HepG2 (cell line): Measurements from ENCODE around the gene ZNF844. TPM values are rescaled to one million over a fixed set of nuclear protein-coding genes. Genes with fewer than 3 reads are reported as not detected.

Experiments
- ATAC-seq: fragments of 200-7000 bp; cut with Tn5 transposase; 3 replicates; pipeline ENCODE4 v1.9.1; 2020; ENCODE audit warnings: mild to moderate bottlenecking, moderate library complexity
- BruUV-seq: library from RNA; stranded (reverse); fragments of 400-500 nt; replicated peaks from 2 replicates; lab custom pipeline; 2021; lab: Mats Ljungman, UMichigan
- CTCF ChIA-PET: fragments of 300-600 bp; formaldehyde crosslinking; extraction: SDS; loops from one replicate; lab custom pipeline; 2021; ENCODE audit warnings: low total read pairs, inconsistent platforms, low intra/inter-chr PET ratio; lab: Yijun Ruan, JAX
- POLR2A ChIA-PET: fragments of 350-600 bp; sonication (Branson Sonifier 250); formaldehyde crosslinking; loops from one replicate; lab custom pipeline; 2020; ENCODE audit warnings: antibody characterized with exemption, inconsistent platforms; lab: Yijun Ruan, JAX
- DNase-seq: peaks from one replicate; pipeline ENCODE4 v3.0.0-alpha.2; 2015; ENCODE audit warnings: low spot score
- FAIRE-seq: peaks from 3 replicates; lab custom pipeline; 2011; peaks lifted over from hg19 to GRCh38; lab: Jason Lieb, UNC
- H2AFZ ChIP-seq: one replicate; pipeline ENCODE4 v1.6.1; 2011; ENCODE audit warnings: low read length, inconsistent platforms
- H3K27ac ChIP-seq: fragments of 300-600 bp; 3 replicates; pipeline ENCODE4 v1.8.0; 2011; ENCODE audit warnings: mixed run types, mild to moderate bottlenecking, mixed read lengths, low read length, inconsistent platforms; ENCODE audit not compliant: insufficient read depth; ENCODE audit errors: extremely low read length
- H3K27me3 ChIP-seq, 2 experiments: fragments of 200-600 bp in 1 of 2; 2 replicates in 1 of 2; 3 replicates in 1 of 2; pipeline versions ENCODE4 v1.6.0 to v1.8.0; 2011; ENCODE audit warnings: low read length in 2 of 2, mild to moderate bottlenecking in 2 of 2, moderate library complexity in 2 of 2, inconsistent platforms in 1 of 2; ENCODE audit not compliant: insufficient read depth in 2 of 2, control insufficient read depth in 1 of 2
- H3K36me3 ChIP-seq, 2 experiments: fragments of 200-600 bp in 1 of 2; replicated peaks in 1 of 2; 2 replicates in 1 of 2; 3 replicates in 1 of 2; pipeline versions ENCODE4 v1.5.1 to v1.8.0; 2011; ENCODE audit warnings: low read length in 2 of 2, inconsistent platforms in 1 of 2; ENCODE audit not compliant: insufficient read depth in 2 of 2, control insufficient read depth in 1 of 2
- H3K4me1 ChIP-seq: 2 replicates; pipeline ENCODE4 v1.5.1; 2012; ENCODE audit warnings: low read length, inconsistent platforms; ENCODE audit not compliant: insufficient read depth
- H3K4me2 ChIP-seq: 2 replicates; pipeline ENCODE4 v1.6.0; 2011; ENCODE audit warnings: low read depth, low read length, inconsistent platforms
- H3K4me3 ChIP-seq, 3 experiments: fragments of 200-600 bp in 1 of 3; sonication (generic), shearing (Covaris generic) in 1 of 3; replicated peaks in 1 of 3; 2 replicates each; pipeline ENCODE4 v1.5.1; 2011 to 2016; ENCODE audit warnings: low read length in 3 of 3, inconsistent platforms in 2 of 3, low read depth in 2 of 3, mild to moderate bottlenecking in 2 of 3, control low read depth in 1 of 3, mixed read lengths in 1 of 3; ENCODE audit not compliant: insufficient read depth in 1 of 3
- H3K79me2 ChIP-seq: one replicate; pipeline ENCODE4 v1.6.1; 2011; ENCODE audit warnings: low read length, inconsistent platforms; ENCODE audit not compliant: insufficient read depth
- H3K9ac ChIP-seq: 2 replicates; pipeline ENCODE4 v1.6.0; 2011; ENCODE audit warnings: mild to moderate bottlenecking, low read depth, low read length, inconsistent platforms; ENCODE audit not compliant: insufficient read depth
- H3K9me3 ChIP-seq: 2 replicates; pipeline ENCODE4 v1.5.1; 2012; ENCODE audit warnings: mild to moderate bottlenecking, low read length
- H4K20me1 ChIP-seq: 2 replicates; pipeline ENCODE4 v1.6.0; 2011; ENCODE audit warnings: inconsistent platforms, mild to moderate bottlenecking, low read length, moderate library complexity; ENCODE audit not compliant: insufficient read depth
- ARID5B ChIP-seq: IDR thresholded peaks from 2 replicates; pipeline ENCODE4 v1.4.0; 2020; ENCODE audit warnings: mild to moderate bottlenecking, missing genetic modification reagents
- BCL6 ChIP-seq: IDR thresholded peaks from 2 replicates; pipeline ENCODE4 v1.6.1; 2016; ENCODE audit warnings: missing genetic modification reagents, missing compliant biosample characterization
- FOXA1 ChIP-seq, 2 experiments: fragments of 450-650 bp in 1 of 2; sonication (generic) in 1 of 2; formaldehyde crosslinking in 1 of 2; IDR thresholded peaks; 2 replicates each; pipeline versions ENCODE4 v1.4.0 to v1.6.1; 2016 to 2020; ENCODE audit warnings: missing genetic modification reagents in 1 of 2
- HDAC1 ChIP-seq: sonication (generic); formaldehyde crosslinking; IDR thresholded peaks from 2 replicates; pipeline ENCODE4 v1.5.1; 2020; ENCODE audit warnings: mild to moderate bottlenecking, missing genetic modification reagents
- HNRNPH1 ChIP-seq: fragments of 200-400 bp; formaldehyde crosslinking; optimal IDR thresholded peaks from 2 replicates; pipeline ENCODE3; 2017; ENCODE audit warnings: mild to moderate bottlenecking, low read depth, low read length
- ISL2 ChIP-seq: sonication (generic); formaldehyde crosslinking; IDR thresholded peaks from 2 replicates; pipeline ENCODE4 v1.5.0; 2020; ENCODE audit warnings: missing genetic modification reagents
- NCOA2 ChIP-seq: sonication (generic); formaldehyde crosslinking; IDR thresholded peaks from 2 replicates; pipeline ENCODE4 v1.8.0; 2022; ENCODE audit warnings: inconsistent platforms
- PHB2 ChIP-seq: fragments of 450-650 bp; IDR thresholded peaks from 2 replicates; pipeline ENCODE4 v1.6.1; 2018; ENCODE audit not compliant: partially characterized antibody
- PLSCR1 ChIP-seq: sonication (generic); formaldehyde crosslinking; IDR thresholded peaks from 2 replicates; pipeline ENCODE4 v1.5.0; 2020; ENCODE audit warnings: missing genetic modification reagents, mild to moderate bottlenecking, borderline replicate concordance
- RNF2 ChIP-seq: fragments of 450-650 bp; conservative IDR thresholded peaks from 2 replicates; pipeline ENCODE4 v1.6.1; 2016; ENCODE audit warnings: low read depth
- SOX13 ChIP-seq, 3 experiments: fragments of 450-650 bp in 1 of 3; sonication (generic) in 1 of 3; formaldehyde crosslinking in 1 of 3; IDR thresholded peaks in 2 of 3; conservative IDR thresholded peaks in 1 of 3; 2 replicates each; pipeline versions ENCODE4 v1.5.0 to v1.6.1; 2016 to 2020; ENCODE audit warnings: antibody characterized with exemption in 1 of 3, mild to moderate bottlenecking in 1 of 3, missing compliant biosample characterization in 1 of 3, missing genetic modification reagents in 1 of 3, moderate library complexity in 1 of 3
- TCF7 ChIP-seq: sonication (generic); IDR thresholded peaks from 2 replicates; pipeline ENCODE4 v1.6.1; 2016; ENCODE audit warnings: antibody characterized with exemption, low read depth
- ZIK1 ChIP-seq: sonication (generic); formaldehyde crosslinking; IDR thresholded peaks from 2 replicates; pipeline ENCODE4 v1.5.0; 2020; ENCODE audit warnings: mild to moderate bottlenecking, low read depth, missing genetic modification reagents, borderline replicate concordance
- ZNF18 ChIP-seq: sonication (generic); formaldehyde crosslinking; IDR thresholded peaks from 2 replicates; pipeline ENCODE4 v1.8.0; 2022; ENCODE audit warnings: mild to moderate bottlenecking, missing genetic modification reagents; ENCODE audit not compliant: insufficient replicate concordance
- ZNF703 ChIP-seq: sonication (generic); formaldehyde crosslinking; IDR thresholded peaks from 2 replicates; pipeline ENCODE4 v1.5.1; 2020; ENCODE audit warnings: missing genetic modification reagents, mild to moderate bottlenecking, moderate library complexity, borderline replicate concordance
- ZNF75D ChIP-seq: sonication (generic); formaldehyde crosslinking; IDR thresholded peaks from 2 replicates; pipeline ENCODE4 v1.8.1; 2023; ENCODE audit warnings: missing genetic modification reagents, mild to moderate bottlenecking, borderline replicate concordance
- WGBS: methylation state at CpG from one replicate; pipeline ENCODE4 v1.1.6; 2017; ENCODE audit warnings: low lambda C conversion rate; 5-methylcytosine and 5-hydroxymethylcytosine counted together
- in situ Hi-C: cut with HindIII; loops from 2 replicates; pipeline ENCODE4 v1.10.0; 2017; ENCODE audit warnings: low pct_unique_long_range_greater_than_20kb; ENCODE audit not compliant: extremely low pct_ligation_motif_present
- intact Hi-C: fragments of 100-400 bp; cut with micrococcal nuclease; formaldehyde crosslinking; loops from one replicate; pipeline ENCODE4 v1.10.0; 2022; ENCODE audit not compliant: unreplicated experiment
- polyA plus RNA-seq, 8 experiments: library from polyadenylated mRNA; depleted of rRNA in 3 of 8; stranded (reverse) in 7 of 8; unstranded in 1 of 8; fragments of >200 nt; fragmentation: Illumina TruSeq in 4 of 8; extraction: Trizol in 4 of 8; gene quantifications; 2 replicates each; pipeline versions ENCODE4 v1.2.1 to v1.2.3, GENCODE V29; 2011 to 2016; ENCODE audit warnings: low read depth in 4 of 8, missing spikeins in 1 of 8, mixed read lengths in 1 of 8; ENCODE audit not compliant: insufficient read depth in 1 of 8
- total RNA-seq, 5 experiments: library from RNA; depleted of rRNA; stranded (reverse); fragments of >200 nt; fragmentation: Illumina TruSeq; extraction: Trizol; gene quantifications; 2 replicates each; pipeline ENCODE4 v1.2.3, GENCODE V29; 2016; ENCODE audit warnings: low read depth in 1 of 5

ZNF844 gene
- total and polyA plus RNA-seq, 2 of the 13 experiments (the other 11 are each of a cell fraction or from before 2014, with no cell fraction given): 1.0 to 3.2 TPM

- TF ChIP-seq ZNF703 (no peak), HNRNPH1 (no peak)
- TF ChIP-seq, all 625 proteins: peak for 0
These were observed 49.3 kb upstream of the ZNF844 start (continued) for GRCh38 chr19:12015015-12015752.

- Histone ChIP-seq H3K9me3 (peaks cover 18% of the 10 kb centered on the region), H3K36me3 (peaks cover 4 to 20% of the 10 kb centered on the region in 2 experiments; a peak in 3 of 5 replicates), H4K20me1 (no peaks in the 10 kb centered on the region), H3K4me1 (peaks cover 17% of the 10 kb centered on the region), H2AFZ (no peak overlapping the region), H3K27me3 (no peaks in the 10 kb centered on the region), H3K79me2 (no peaks in the 10 kb centered on the region), H3K9ac (no peak overlapping the region), H3K4me3 (no peak overlapping the region)
- intact Hi-C loops (no loop called here), in situ Hi-C loops (no loop called here)
- 8% methylated on average over 2 of the region's 2 CpGs for WGBS
- POLR2A ChIA-PET: no interaction called here
- FAIRE-seq (no peak), ATAC-seq (peak; percentile 35; the same call in 2 of the 3 replicates)
- BruUV-seq: no TSS peak
- no peak for TF ChIP-seq SOX13 (IDR thresholded peaks at IDR 0.05)
- TF ChIP-seq SOX13 (CRISPR knock-in tag; conservative IDR thresholded peaks at IDR 0.05 in 1 of 2, IDR thresholded peaks at IDR 0.05 in 1 of 2): 0 out of 4 replicates have a peak, but pooled peaks of 1 of the 2 experiments have one; percentile 21
- TF ChIP-seq FOXA1 (IDR thresholded peaks at IDR 0.05): no peak
- TF ChIP-seq FOXA1 (CRISPR knock-in tag; IDR thresholded peaks at IDR 0.05): 0 out of 2 replicates have a peak, but pooled peaks have one; percentile 9
- peak; percentile 97 for TF ChIP-seq ZNF75D (CRISPR knock-in tag)
- peak; percentile 64 for TF ChIP-seq ZNF18 (CRISPR knock-in tag)
- TF ChIP-seq BCL6 (CRISPR knock-in tag): peak; percentile 70
- TF ChIP-seq TCF7: peak; percentile 61
- TF ChIP-seq NCOA2 (CRISPR knock-in tag): peak; percentile 45
- TF ChIP-seq HDAC1 (CRISPR knock-in tag): no peak
- no peak for TF ChIP-seq ZIK1
- TF ChIP-seq ARID5B (CRISPR knock-in tag): peak; percentile 56
- TF ChIP-seq RNF2: no peak
- peak; percentile 36; the same call in 1 of the 2 replicates for TF ChIP-seq ISL2
- no peak for TF ChIP-seq PHB2
- no peak for TF ChIP-seq PLSCR1 (CRISPR knock-in tag)
- TF ChIP-seq, all 625 proteins: peak for 9
- CTCF ChIA-PET: no interaction called here
- H3K27ac ChIP-seq: peak overlapping the region; percentile 45
- no peak overlapping the region for H3K4me2 ChIP-seq
- DNase-seq: peak; percentile 88
These were observed 48.8 kb upstream of the ZNF844 start for GRCh38 chr19:12015753-12016116.
